GM13977 (cell line): Measurements from ENCODE around the gene KLF11.

ENCODE experiments used
- DNase-seq: peaks from one replicate; pipeline ENCODE4 v3.0.0; 2012; ENCODE audit warnings: low spot score
- CTCF ChIP-seq: IDR thresholded peaks from 2 replicates; pipeline ENCODE4 v1.5.1; 2012; ENCODE audit warnings: mild to moderate bottlenecking, control low read depth; ENCODE audit not compliant: insufficient read depth; ENCODE audit errors: extremely low read depth, missing control alignments
- in situ Hi-C: fragments of 300-500 bp; cut with MboI; formaldehyde crosslinking; loops from one replicate; pipeline ENCODE4 v1.12.0; 2022; ENCODE audit warnings: low sequenced_read_pairs, low pct_unique_long_range_greater_than_20kb, mixed read lengths, inconsistent platforms; ENCODE audit not compliant: unreplicated experiment

The KLF11 gene

GRCh38 chr2:10054424-10054823 lies 11.1 kb downstream of the KLF11 start:
- TF ChIP-seq CTCF: no peak
- in situ Hi-C loops: loop anchor here (10.0 kb wide), 1 partner anchor 240 kb away; no protein-coding TSS in a partner anchor
- DNase-seq: no peak

GRCh38 chr2:10054976-10055375 lies 11.6 kb downstream of the KLF11 start:
- in situ Hi-C loops: loop anchor here (10.0 kb wide), 1 partner anchor 240 kb away; no protein-coding TSS in a partner anchor
- TF ChIP-seq CTCF: no peak
- DNase-seq: no peak

- in situ Hi-C loops: loop anchor here (10.0 kb wide), 1 partner anchor 242 kb away; no protein-coding TSS in a partner anchor
- no peak for DNase-seq
- TF ChIP-seq CTCF: no peak
These were observed 13.1 kb downstream of the KLF11 start for GRCh38 chr2:10056439-10056838.

GRCh38 chr2:10057231-10058107 lies 14.1 kb downstream of the KLF11 start:
- DNase-seq: no peak
- in situ Hi-C loops: loop anchor here (10.0 kb wide), 1 partner anchor 243 kb away; no protein-coding TSS in a partner anchor
- no peak for TF ChIP-seq CTCF

- DNase-seq: no peak
- in situ Hi-C loops: loop anchor here (10.0 kb wide), 1 partner anchor 244 kb away; no protein-coding TSS in a partner anchor
- no peak for TF ChIP-seq CTCF
These were observed 15.1 kb downstream of the KLF11 start for GRCh38 chr2:10058251-10059015.

GRCh38 chr2:10059016-10059351 lies 15.6 kb downstream of the KLF11 start:
- TF ChIP-seq CTCF: no peak
- in situ Hi-C loops: loop anchor here (10.0 kb wide), 1 partner anchor 244 kb away; no protein-coding TSS in a partner anchor
- no peak for DNase-seq
